ENCODE data around the gene BSG.
A peak's percentile ranks its signal among the peaks of the same experiment; 100 is the strongest.

Gene BSG

DNA sequence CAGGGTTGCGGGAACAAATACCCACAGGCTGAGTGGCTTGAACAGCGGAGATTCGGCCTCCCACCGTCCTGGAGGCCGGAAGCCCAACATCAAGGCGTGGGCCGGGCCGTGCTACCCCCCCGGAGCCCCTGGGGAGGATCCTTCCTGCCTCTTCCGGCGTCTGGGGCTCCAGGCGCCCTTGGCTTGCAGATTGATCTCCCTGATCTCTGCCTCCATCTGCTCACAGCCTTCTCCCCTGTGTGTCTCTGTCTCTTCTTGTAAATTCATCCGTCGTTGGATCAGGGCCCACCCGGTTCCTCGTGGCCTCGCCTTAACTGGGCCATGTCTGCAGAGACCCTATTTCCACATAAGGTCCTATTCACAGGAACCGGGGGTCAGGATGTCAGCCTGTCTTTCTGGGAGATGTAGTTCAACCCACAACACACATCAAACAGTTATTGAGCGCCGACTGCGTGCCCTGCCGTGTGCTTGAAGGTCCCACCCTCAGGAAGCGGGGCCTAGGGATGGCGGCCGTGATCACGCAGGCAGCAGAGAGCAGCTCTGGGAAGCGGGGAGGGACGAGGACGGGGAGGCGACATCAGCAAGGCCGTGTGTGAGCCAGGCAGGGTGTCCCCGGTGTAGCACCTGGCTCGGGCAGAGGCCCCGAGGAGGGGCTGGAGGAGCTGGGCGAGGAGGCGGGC is 38.5 kb downstream of the BSG start:
- Histone ChIP-seq H3K27me3 (replicated peaks) (no peaks in the 10 kb centered on the region), H3K4me3 (ENCODE audit: low read depth, low read length) (peak overlapping the region; percentile 1), H3K27ac (peak overlapping the region; percentile 96), H3K36me3 (replicated peaks) (peaks cover 13% of the 10 kb centered on the region)
- DNase-seq: peak; percentile 92
- in situ Hi-C loops (cut with HindIII; ENCODE audit: low pct_ligation_motif_present, low sequenced_read_pairs): no loop called here
- no peak for TF ChIP-seq CTCF (IDR thresholded peaks at IDR 0.05; ENCODE audit: low read depth, low read length, missing control alignments)

DNA sequence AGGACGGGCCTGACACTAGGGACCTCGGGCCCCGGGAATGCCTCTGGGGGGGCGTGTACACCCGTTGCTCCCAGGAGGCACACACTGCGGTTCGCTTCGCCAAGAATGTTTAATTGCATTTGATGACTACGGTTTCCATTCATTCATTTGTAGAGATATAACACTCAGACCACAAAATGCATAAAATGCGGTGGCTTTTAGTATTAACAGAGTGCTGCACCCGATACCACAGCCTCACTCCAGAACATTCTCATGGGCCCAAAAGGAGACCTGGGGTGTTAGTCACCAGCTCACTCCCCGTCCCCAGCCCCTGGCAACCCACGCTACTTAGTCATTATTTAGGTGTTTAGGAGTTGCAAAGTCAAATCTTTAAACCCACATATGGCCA is 39.1 kb downstream of the BSG start:
- no peak for TF ChIP-seq CTCF (IDR thresholded peaks at IDR 0.05; ENCODE audit: low read depth, low read length, missing control alignments)
- peak; percentile 98 for DNase-seq
- peaks cover 13% of the 10 kb centered on the region for H3K36me3 ChIP-seq (replicated peaks)
- in situ Hi-C loops (cut with HindIII; ENCODE audit: low pct_ligation_motif_present, low sequenced_read_pairs): no loop called here
- H3K27ac ChIP-seq: peak overlapping the region; percentile 96
- H3K4me3 ChIP-seq (ENCODE audit: low read depth, low read length): no peak overlapping the region
- H3K27me3 ChIP-seq (replicated peaks): no peaks in the 10 kb centered on the region

DNA sequence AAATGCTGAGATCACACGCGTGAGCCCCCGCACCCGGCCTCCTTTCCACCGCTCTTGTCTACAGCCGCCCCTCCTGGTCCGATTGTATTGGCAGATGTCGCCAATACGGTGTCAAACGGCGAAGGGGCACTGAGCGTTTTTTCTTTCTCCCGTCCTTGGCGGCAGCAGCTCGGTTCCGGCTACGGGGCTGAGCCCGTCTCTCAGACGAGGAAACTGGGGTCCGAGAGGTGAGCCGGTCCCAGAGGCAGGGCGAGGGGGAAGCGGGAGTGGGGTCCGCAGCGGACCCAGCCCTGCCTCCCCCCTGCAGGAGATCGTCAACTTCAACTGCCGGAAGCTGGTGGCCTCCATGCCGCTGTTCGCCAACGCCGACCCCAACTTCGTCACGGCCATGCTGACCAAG is 40.5 kb downstream of the BSG start:
- Histone ChIP-seq H3K27ac (no peak overlapping the region), H3K4me3 (ENCODE audit: low read depth, low read length) (no peak overlapping the region), H3K27me3 (replicated peaks) (no peaks in the 10 kb centered on the region), H3K36me3 (replicated peaks) (peaks cover 19% of the 10 kb centered on the region)
- TF ChIP-seq CTCF (IDR thresholded peaks at IDR 0.05; ENCODE audit: low read depth, low read length, missing control alignments): no peak
- in situ Hi-C loops (cut with HindIII; ENCODE audit: low pct_ligation_motif_present, low sequenced_read_pairs): no loop called here
- no peak for DNase-seq

DNA sequence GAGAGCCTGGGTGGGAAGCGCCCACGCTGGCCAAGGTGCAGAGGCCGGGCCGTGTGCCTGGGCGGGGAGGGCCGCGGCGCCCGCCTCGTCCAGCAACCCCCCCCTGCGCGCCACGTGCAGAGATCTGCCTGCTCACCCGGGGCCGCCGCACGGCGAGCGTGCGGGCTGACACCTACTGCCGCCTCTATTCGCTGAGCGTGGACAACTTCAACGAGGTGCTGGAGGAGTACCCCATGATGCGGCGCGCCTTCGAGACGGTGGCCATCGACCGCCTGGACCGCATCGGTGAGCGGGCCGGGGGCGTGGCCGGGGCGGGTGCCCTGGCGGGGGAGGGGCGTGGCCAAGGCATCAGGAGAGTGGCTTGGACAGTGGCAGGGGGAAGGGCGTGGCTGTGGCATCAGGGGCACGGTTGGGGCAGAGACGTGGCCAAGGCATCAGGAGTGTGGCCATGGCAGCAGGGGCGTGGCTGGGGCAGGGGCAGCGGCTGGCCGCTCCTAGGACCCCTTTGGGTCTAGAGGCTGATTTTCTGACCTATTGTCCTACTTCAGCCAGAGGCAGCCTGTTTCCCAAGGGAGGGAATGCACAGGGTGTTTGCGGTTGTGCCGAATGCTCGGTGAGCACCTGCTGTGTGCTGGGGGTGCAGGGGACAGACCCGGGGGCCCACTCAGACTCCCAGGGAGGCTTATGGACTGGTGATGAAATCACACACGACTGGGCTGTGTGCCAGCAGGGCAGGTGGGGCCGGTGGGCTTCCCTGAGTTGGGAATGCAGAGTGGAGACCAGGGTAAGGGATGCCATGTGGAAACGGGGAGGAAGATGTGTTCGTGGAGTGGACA is 41.6 kb downstream of the BSG start:
- H3K27me3 ChIP-seq (replicated peaks): no peaks in the 10 kb centered on the region
- H3K4me3 ChIP-seq (ENCODE audit: low read depth, low read length): no peak overlapping the region
- no peak overlapping the region for H3K27ac ChIP-seq
- no peak for DNase-seq
- in situ Hi-C loops (cut with HindIII; ENCODE audit: low pct_ligation_motif_present, low sequenced_read_pairs): no loop called here
- H3K36me3 ChIP-seq (replicated peaks): peaks cover 29% of the 10 kb centered on the region
- TF ChIP-seq CTCF (IDR thresholded peaks at IDR 0.05; ENCODE audit: low read depth, low read length, missing control alignments): no peak

DNA sequence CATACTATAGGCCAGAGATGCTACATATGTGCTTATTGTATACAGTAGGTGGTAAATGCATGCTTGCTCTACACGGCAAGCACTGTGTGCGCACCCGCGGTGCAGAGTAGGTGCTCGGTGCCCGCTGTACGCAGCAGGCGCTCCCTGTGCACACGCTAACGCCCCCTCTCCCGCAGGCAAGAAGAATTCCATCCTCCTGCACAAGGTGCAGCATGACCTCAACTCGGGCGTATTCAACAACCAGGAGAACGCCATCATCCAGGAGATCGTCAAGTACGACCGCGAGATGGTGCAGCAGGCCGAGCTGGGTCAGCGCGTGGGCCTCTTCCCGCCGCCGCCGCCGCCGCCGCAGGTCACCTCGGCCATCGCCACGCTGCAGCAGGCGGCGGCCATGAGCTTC is 43.2 kb downstream of the BSG start:
- Histone ChIP-seq H3K4me3 (ENCODE audit: low read depth, low read length) (no peak overlapping the region), H3K27me3 (replicated peaks) (no peaks in the 10 kb centered on the region), H3K36me3 (replicated peaks) (peaks cover 45% of the 10 kb centered on the region), H3K27ac (no peak overlapping the region)
- no peak for TF ChIP-seq CTCF (IDR thresholded peaks at IDR 0.05; ENCODE audit: low read depth, low read length, missing control alignments)
- in situ Hi-C loops (cut with HindIII; ENCODE audit: low pct_ligation_motif_present, low sequenced_read_pairs): no loop called here
- no peak for DNase-seq
